HG03342 (cell line): Measurements from ENCODE around the gene KRT5.

ENCODE experiments used
- ATAC-seq: cut with Tn5 transposase; IDR thresholded peaks from one replicate; pipeline ENCODE4 v1.9.1; 2021; ENCODE audit warnings: mild to moderate bottlenecking, moderate library complexity; ENCODE audit not compliant: unreplicated experiment

The KRT5 gene

GRCh38 chr12:52519826-52520662 is at the start of gene KRT5:
Gene KRT5 (minus strand): TSS chr12:52520394. CDS start chr12:52520296, 98 bp downstream.
- ATAC-seq: no peak

- ATAC-seq: no peak
These were observed 47.9 kb upstream of the KRT5 start for GRCh38 chr12:52568111-52568510.

GRCh38 chr12:52566847-52567291 is 46.7 kb upstream of the KRT5 start:
- no peak for ATAC-seq

GRCh38 chr12:52564582-52564981 is 44.4 kb upstream of the KRT5 start:
- no peak for ATAC-seq

GRCh38 chr12:52561880-52562449 is 41.8 kb upstream of the KRT5 start:
- ATAC-seq: no peak

GRCh38 chr12:52559979-52560378 is 39.8 kb upstream of the KRT5 start:
- ATAC-seq: no peak

- no peak for ATAC-seq
These were observed 38.7 kb upstream of the KRT5 start for GRCh38 chr12:52558781-52559445.

- ATAC-seq: no peak
These were observed 37.3 kb upstream of the KRT5 start for GRCh38 chr12:52557476-52557875.

- ATAC-seq: no peak
These were observed 35.4 kb upstream of the KRT5 start for GRCh38 chr12:52555577-52555976.

GRCh38 chr12:52552681-52553195 is 32.5 kb upstream of the KRT5 start, which contains the start of gene KRT71:
Gene KRT71 (minus strand): TSS chr12:52553145. CDS start chr12:52553077, 68 bp downstream.
- no peak for ATAC-seq

GRCh38 chr12:52552055-52552454 is 31.9 kb upstream of the KRT5 start:
- no peak for ATAC-seq

- ATAC-seq: no peak
These were observed 31.1 kb upstream of the KRT5 start for GRCh38 chr12:52551216-52551865.

GRCh38 chr12:52546126-52546525 is 25.9 kb upstream of the KRT5 start:
- no peak for ATAC-seq

- no peak for ATAC-seq
These were observed 24.0 kb upstream of the KRT5 start for GRCh38 chr12:52543985-52544883.

GRCh38 chr12:52542785-52543318 is 22.7 kb upstream of the KRT5 start:
- ATAC-seq: no peak

GRCh38 chr12:52542157-52542556 is 22.0 kb upstream of the KRT5 start:
- ATAC-seq: no peak

GRCh38 chr12:52541709-52542108 is 21.5 kb upstream of the KRT5 start:
- no peak for ATAC-seq

GRCh38 chr12:52540531-52540930 is 20.3 kb upstream of the KRT5 start:
- no peak for ATAC-seq

GRCh38 chr12:52539821-52540173 is 19.6 kb upstream of the KRT5 start:
- no peak for ATAC-seq
